IMR-90 (cell line): ENCODE results near the gene CD44. TPM values are rescaled to one million over a fixed set of nuclear protein-coding genes. Genes with fewer than 3 reads are reported as not detected.

Experiments used
- ATAC-seq: fragments of 200-7000 bp; cut with Tn5 transposase; 2 replicates; pipeline ENCODE4 v1.9.1; 2020; ENCODE audit warnings: low read depth, mild to moderate bottlenecking, moderate library complexity
- BruUV-seq: library from RNA; stranded (reverse); fragments of 400-500 nt; replicated peaks from 2 replicates; lab custom pipeline; 2021; lab: Mats Ljungman, UMichigan
- CTCF ChIA-PET: fragments of 300-600 bp; formaldehyde crosslinking; extraction: SDS; loops from one replicate; lab custom pipeline; 2021; ENCODE audit warnings: antibody characterized with exemption; lab: Yijun Ruan, JAX
- POLR2A ChIA-PET: fragments of 300-600 bp; sonication (Branson Sonifier 250); formaldehyde crosslinking; loops from one replicate; lab custom pipeline; 2022; ENCODE audit warnings: antibody characterized with exemption; ENCODE audit not compliant: unreplicated experiment; lab: Charles Lee
- DNase-seq: peaks from one replicate; pipeline ENCODE4 v3.0.0; 2013
- H2AFZ ChIP-seq: replicated peaks from 2 replicates; pipeline ENCODE3; 2013; ENCODE audit warnings: low read length, mild to moderate bottlenecking; ENCODE audit not compliant: poor library complexity
- H2AK5ac ChIP-seq: 2 replicates; pipeline ENCODE4 v1.6.1; 2013; ENCODE audit warnings: low read depth, low read length, inconsistent platforms
- H2AK9ac ChIP-seq: replicated peaks from 2 replicates; pipeline ENCODE3; 2013; ENCODE audit warnings: mild to moderate bottlenecking, low read depth, low read length, moderate library complexity; ENCODE audit not compliant: poor library complexity
- H2BK120ac ChIP-seq: 2 replicates; pipeline ENCODE4 v1.6.1; 2013; ENCODE audit warnings: low read depth, low read length, inconsistent platforms
- H2BK15ac ChIP-seq: 3 replicates; pipeline ENCODE4 v1.6.1; 2013; ENCODE audit warnings: low read depth, low read length, inconsistent platforms
- H2BK20ac ChIP-seq: 2 replicates; pipeline ENCODE4 v1.6.1; 2013; ENCODE audit warnings: low read depth, mild to moderate bottlenecking, inconsistent platforms, low read length, moderate library complexity
- H2BK5ac ChIP-seq: 2 replicates; pipeline ENCODE4 v1.6.1; 2013; ENCODE audit warnings: mild to moderate bottlenecking, low read depth, low read length, inconsistent platforms; ENCODE audit not compliant: poor library complexity, severe bottlenecking
- H3K14ac ChIP-seq: replicated peaks from 2 replicates; pipeline ENCODE4 v1.6.1; 2013; ENCODE audit warnings: low read depth, low read length, inconsistent platforms
- H3K18ac ChIP-seq: 2 replicates; pipeline ENCODE4 v1.6.1; 2013; ENCODE audit warnings: low read depth, low read length, control low read depth
- H3K23ac ChIP-seq: 2 replicates; pipeline ENCODE4 v1.6.1; 2013; ENCODE audit warnings: low read depth, low read length, inconsistent platforms
- H3K27ac ChIP-seq: 2 replicates; pipeline ENCODE4 v1.5.1; 2013; ENCODE audit warnings: mild to moderate bottlenecking, control low read depth, low read length; ENCODE audit not compliant: insufficient read depth
- H3K27me3 ChIP-seq: 2 replicates; pipeline ENCODE4 v1.6.1; 2013; ENCODE audit warnings: low read length; ENCODE audit not compliant: control insufficient read depth, insufficient read depth
- H3K36me3 ChIP-seq: 2 replicates; pipeline ENCODE4 v1.6.1; 2013; ENCODE audit warnings: low read length, mixed read lengths; ENCODE audit not compliant: control insufficient read depth, insufficient read depth
- H3K4ac ChIP-seq: 2 replicates; pipeline ENCODE4 v1.6.1; 2013; ENCODE audit warnings: low read depth, low read length, inconsistent platforms
- H3K4me1 ChIP-seq: 2 replicates; pipeline ENCODE4 v1.6.1; 2013; ENCODE audit warnings: low read length, mixed read lengths; ENCODE audit not compliant: control insufficient read depth, insufficient read depth
- H3K4me2 ChIP-seq: 2 replicates; pipeline ENCODE4 v1.6.1; 2013; ENCODE audit warnings: low read depth, mild to moderate bottlenecking, control low read depth, low read length, moderate library complexity
- H3K4me3 ChIP-seq: 2 replicates; pipeline ENCODE4 v1.5.1; 2013; ENCODE audit warnings: low read depth, mild to moderate bottlenecking, control low read depth, low read length, moderate library complexity; ENCODE audit not compliant: insufficient read depth
- H3K56ac ChIP-seq: 2 replicates; pipeline ENCODE4 v1.6.1; 2013; ENCODE audit warnings: low read length, inconsistent platforms; ENCODE audit not compliant: insufficient read depth; ENCODE audit errors: extremely low read depth
- H3K79me1 ChIP-seq, 2 experiments: 2 replicates each; pipeline ENCODE4 v1.6.1; 2013; ENCODE audit warnings: low read length in 2 of 2, inconsistent platforms in 1 of 2, low read depth in 1 of 2
- H3K9ac ChIP-seq: 2 replicates; pipeline ENCODE4 v1.6.1; 2013; ENCODE audit warnings: low read depth, low read length, control low read depth
- H3K9me1 ChIP-seq: 2 replicates; pipeline ENCODE4 v1.6.1; 2013; ENCODE audit warnings: low read length, inconsistent platforms; ENCODE audit not compliant: insufficient read depth
- H3K9me3 ChIP-seq: 2 replicates; pipeline ENCODE4 v1.6.1; 2013; ENCODE audit warnings: low read length; ENCODE audit not compliant: control insufficient read depth, insufficient read depth
- H4K20me1 ChIP-seq: 2 replicates; pipeline ENCODE4 v1.6.1; 2013; ENCODE audit warnings: low read length, inconsistent platforms; ENCODE audit not compliant: insufficient read depth
- H4K5ac ChIP-seq: 2 replicates; pipeline ENCODE4 v1.6.1; 2013; ENCODE audit warnings: mild to moderate bottlenecking, low read depth, low read length, control low read depth
- H4K8ac ChIP-seq, 2 experiments: 2 replicates each; pipeline ENCODE4 v1.6.1; 2013; ENCODE audit warnings: low read depth in 2 of 2, low read length in 2 of 2, control low read depth in 1 of 2, inconsistent platforms in 1 of 2
- H4K91ac ChIP-seq: 2 replicates; pipeline ENCODE4 v1.6.1; 2013; ENCODE audit warnings: low read depth, low read length, inconsistent platforms; ENCODE audit not compliant: insufficient read depth
- BHLHE40 ChIP-seq: fragments of 150-350 bp; IDR thresholded peaks from 2 replicates; pipeline ENCODE4 v1.6.1; 2016; ENCODE audit warnings: mild to moderate bottlenecking, low read depth, low read length
- CEBPB ChIP-seq: IDR thresholded peaks from 2 replicates; pipeline ENCODE4 v1.6.1; 2012; ENCODE audit warnings: low read depth, low read length, improper control_type of control experiment
- CHD1 ChIP-seq: IDR thresholded peaks from 2 replicates; pipeline ENCODE4 v1.6.1; 2012; ENCODE audit warnings: low read depth, low read length, improper control_type of control experiment
- CTCF ChIP-seq: conservative IDR thresholded peaks from 2 replicates; pipeline ENCODE4 v1.5.1; 2012; ENCODE audit warnings: mild to moderate bottlenecking, low read depth, low read length, improper control_type of control experiment
- ELK1 ChIP-seq: fragments of 150-350 bp; IDR thresholded peaks from 2 replicates; pipeline ENCODE4 v1.6.1; 2016; ENCODE audit warnings: low read depth, mild to moderate bottlenecking, low read length, moderate library complexity, borderline replicate concordance
- FOS ChIP-seq: fragments of 150-350 bp; IDR thresholded peaks from 2 replicates; pipeline ENCODE4 v1.6.1; 2016; ENCODE audit warnings: low read depth, low read length
- MAFK ChIP-seq: IDR thresholded peaks from 2 replicates; pipeline ENCODE4 v1.6.1; 2012; ENCODE audit warnings: low read depth, low read length, improper control_type of control experiment
- MAZ ChIP-seq: IDR thresholded peaks from 2 replicates; pipeline ENCODE4 v1.6.1; 2012; ENCODE audit warnings: low read depth, mild to moderate bottlenecking, low read length, improper control_type of control experiment, moderate library complexity, borderline replicate concordance
- MXI1 ChIP-seq: IDR thresholded peaks from 2 replicates; pipeline ENCODE4 v1.6.1; 2012; ENCODE audit warnings: low read depth, mild to moderate bottlenecking, low read length, moderate library complexity, borderline replicate concordance
- NFE2L2 ChIP-seq: fragments of 150-350 bp; IDR thresholded peaks from 2 replicates; pipeline ENCODE4 v1.6.1; 2016; ENCODE audit warnings: low read depth, mild to moderate bottlenecking, low read length
- POLR2A ChIP-seq: IDR thresholded peaks from 2 replicates; pipeline ENCODE4 v1.6.1; 2012; ENCODE audit warnings: mild to moderate bottlenecking, low read depth, low read length
- RAD21 ChIP-seq: IDR thresholded peaks from 2 replicates; pipeline ENCODE4 v1.6.1; 2012; ENCODE audit warnings: low read length, improper control_type of control experiment
- RCOR1 ChIP-seq: IDR thresholded peaks from 2 replicates; pipeline ENCODE4 v1.6.1; 2012; ENCODE audit warnings: mild to moderate bottlenecking, low read length, improper control_type of control experiment; ENCODE audit not compliant: insufficient replicate concordance
- RFX5 ChIP-seq: IDR thresholded peaks from 2 replicates; pipeline ENCODE4 v1.8.0; 2012; ENCODE audit warnings: low read depth, mild to moderate bottlenecking, low read length, moderate library complexity
- SMC3 ChIP-seq: fragments of 150-350 bp; IDR thresholded peaks from 2 replicates; pipeline ENCODE4 v1.6.1; 2016; ENCODE audit warnings: low read depth, mild to moderate bottlenecking, antibody characterized with exemption, low read length, moderate library complexity
- WGBS, 2 experiments: methylation state at CpG; one replicate each; pipeline versions ENCODE4 v1.1.5 to v1.1.7; 2013; ENCODE audit warnings: missing lambda C conversion rate in 2 of 2; ENCODE audit not compliant: insufficient read length in 1 of 2; ENCODE audit errors: extremely low coverage in 2 of 2; 5-methylcytosine and 5-hydroxymethylcytosine counted together
- dilution Hi-C: fragments of 300-500 bp; cut with HindIII; formaldehyde crosslinking; loops from one replicate; pipeline ENCODE4 v1.14.3; 2018; ENCODE audit warnings: low sequenced_read_pairs; ENCODE audit not compliant: unreplicated experiment
- in situ Hi-C: fragments of 300-500 bp; cut with MboI; formaldehyde crosslinking; loops from 3 replicates; pipeline ENCODE4 v1.14.3; 2019; ENCODE audit warnings: low sequenced_read_pairs, inconsistent platforms, mixed read lengths
- intact Hi-C: fragments of 100-400 bp; cut with micrococcal nuclease; formaldehyde crosslinking; loops from 2 replicates; pipeline ENCODE4 v1.10.0; 2022
- polyA plus RNA-seq, 3 experiments: library from polyadenylated mRNA; depleted of rRNA; stranded (reverse); fragments of >200 nt; gene quantifications; 2 replicates each; pipeline ENCODE4 v1.2.3, GENCODE V29; 2012; ENCODE audit warnings: low replicate concordance in 1 of 3
- total RNA-seq: library from RNA; depleted of rRNA; stranded (reverse); fragments of >200 nt; gene quantifications from 2 replicates; pipeline ENCODE4 v1.2.3, GENCODE V29; 2012
- TF ChIP-seq, protein P1 (sequence below): fragments of 150-350 bp; IDR thresholded peaks from 2 replicates; pipeline ENCODE4 v1.6.1; 2017; ENCODE audit warnings: mild to moderate bottlenecking, antibody characterized with exemption, low read length, low read depth

CD44 gene
- total and polyA plus RNA-seq, 2 of the 4 experiments (the other 2 are of a cell fraction), result 357 to 947 TPM

DNA sequence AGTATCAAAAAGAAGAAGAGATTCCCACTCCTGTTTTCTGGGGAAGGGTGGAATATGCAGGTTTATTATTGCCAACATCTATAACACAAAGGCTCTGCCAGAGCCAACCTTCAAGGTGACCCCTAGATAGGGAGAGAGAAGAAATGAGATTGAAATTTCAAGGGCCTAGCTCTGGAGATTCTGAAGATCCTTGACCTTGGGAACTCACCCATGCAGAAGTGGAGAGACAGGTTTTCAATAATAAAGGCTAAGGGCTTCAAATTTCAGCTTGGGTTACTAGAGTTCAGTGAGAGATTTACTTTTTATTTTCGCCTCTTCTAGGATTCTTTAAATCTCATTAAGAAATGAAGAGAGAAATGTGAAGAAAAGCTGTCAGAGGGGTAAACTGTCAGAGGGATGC lies 98.4 kb downstream of the CD44 start:
- no CpG with 5 or more reads among the region's 1 CpG for WGBS, 2 experiments
- Histone ChIP-seq H3K79me1 (no peaks in the 10 kb centered on the region), H3K4me1 (peaks cover 9% of the 10 kb centered on the region), H3K4ac (peak overlapping the region; percentile 17; the same call in 1 of the 2 replicates), H4K5ac (no peak overlapping the region), H3K23ac (no peak overlapping the region), H3K9ac (no peak overlapping the region), H2AK9ac (no peak overlapping the region), H3K27me3 (no peaks in the 10 kb centered on the region), H3K4me2 (no peak overlapping the region), H3K9me1 (no peaks in the 10 kb centered on the region), H4K20me1 (no peaks in the 10 kb centered on the region), H2BK20ac (no peak overlapping the region; the same call in 1 of the 2 replicates), H2BK15ac (peak overlapping the region; percentile 60; the same call in 1 of the 3 replicates), H3K9me3 (peaks cover 3% of the 10 kb centered on the region; the same call in 1 of the 2 replicates), H3K36me3 (no peaks in the 10 kb centered on the region), H4K91ac (no peak overlapping the region), H3K56ac (no peak overlapping the region), H3K4me3 (no peak overlapping the region), H2AFZ (no peak overlapping the region), H3K18ac (peak overlapping the region; percentile 10; the same call in 1 of the 2 replicates), H3K27ac (no peak overlapping the region), H2AK5ac (no peak overlapping the region), H2BK5ac (no peak overlapping the region), H3K14ac (no peak overlapping the region), H4K8ac (no peak overlapping the region), H2BK120ac (0 out of 2 replicates have a peak overlapping the region, but pooled peaks have one; percentile 65)
- in situ Hi-C loops, result loop anchor here (10.0 kb wide), 1 partner anchor 147 kb away; no protein-coding TSS in a partner anchor
- TF ChIP-seq MXI1 (no peak), BHLHE40 (no peak), CTCF (no peak), CEBPB (no peak), POLR2A (no peak), RAD21 (no peak), FOS (no peak), RCOR1 (no peak), RFX5 (no peak), ELK1 (no peak), MAFK (no peak), CHD1 (no peak), SMC3 (no peak), MAZ (no peak), NFE2L2 (no peak)
- TF ChIP-seq, protein P1, sequence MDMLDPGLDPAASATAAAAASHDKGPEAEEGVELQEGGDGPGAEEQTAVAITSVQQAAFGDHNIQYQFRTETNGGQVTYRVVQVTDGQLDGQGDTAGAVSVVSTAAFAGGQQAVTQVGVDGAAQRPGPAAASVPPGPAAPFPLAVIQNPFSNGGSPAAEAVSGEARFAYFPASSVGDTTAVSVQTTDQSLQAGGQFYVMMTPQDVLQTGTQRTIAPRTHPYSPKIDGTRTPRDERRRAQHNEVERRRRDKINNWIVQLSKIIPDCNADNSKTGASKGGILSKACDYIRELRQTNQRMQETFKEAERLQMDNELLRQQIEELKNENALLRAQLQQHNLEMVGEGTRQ, result no peak
- dilution Hi-C loops, result no loop called here
- CTCF ChIA-PET, result interaction anchor here (0.8 to 1.1 kb wide), 2 partner anchors 9 to 311 kb away, joined by 3 to 5 read pairs; no protein-coding TSS in a partner anchor
- no TSS peak for BruUV-seq
- POLR2A ChIA-PET, result no interaction called here
- ATAC-seq (no peak), DNase-seq (no peak)
- intact Hi-C loops, result loop anchor here (5.0 to 10.0 kb wide), 2 partner anchors 130 to 247 kb away; no protein-coding TSS in a partner anchor
